SK-N-SH (cell line): Measurements from ENCODE around the gene ATP8B1. TPM values are rescaled to one million over a fixed set of nuclear protein-coding genes. Genes with fewer than 3 reads are reported as not detected.

Experiments used
- CTCF ChIA-PET: fragments of 300-600, 350-600 bp; formaldehyde crosslinking; extraction: SDS; loops from one replicate; lab custom pipeline; 2021; lab: Yijun Ruan, JAX
- POLR2A ChIA-PET: fragments of 350-600 bp; sonication (Branson Sonifier 250); formaldehyde crosslinking; extraction: SDS; loops from one replicate; lab custom pipeline; 2020; ENCODE audit warnings: antibody characterized with exemption, inconsistent platforms; lab: Yijun Ruan, JAX
- DNase-seq: peaks from one replicate; pipeline ENCODE4 v3.0.0; 2012
- H2AFZ ChIP-seq: fragments of 200-600 bp; sonication (generic); 2 replicates; pipeline ENCODE4 v1.8.1; 2016; ENCODE audit warnings: antibody characterized with exemption, mild to moderate bottlenecking, low read depth
- H3F3A ChIP-seq: fragments of 200-600 bp; sonication (generic); replicated peaks from 2 replicates; pipeline ENCODE3; 2016; ENCODE audit warnings: antibody characterized with exemption, mild to moderate bottlenecking; ENCODE audit not compliant: insufficient read depth
- H3K27ac ChIP-seq, 2 experiments: fragments of 200-500 bp in 1 of 2; fragments of 200-600 bp in 1 of 2; sonication (Bioruptor generic) in 1 of 2; sonication (generic), shearing (Covaris generic) in 1 of 2; 2 replicates each; pipeline versions ENCODE4 v1.5.1 to v1.6.1; 2014 to 2016; ENCODE audit warnings: low read depth in 2 of 2, inconsistent platforms in 1 of 2, low read length in 1 of 2, mild to moderate bottlenecking in 1 of 2, mixed read lengths in 1 of 2
- H3K27me3 ChIP-seq: fragments of 200-600 bp; sonication (generic), shearing (Covaris generic); 2 replicates; pipeline ENCODE4 v1.6.1; 2016; ENCODE audit warnings: mixed run types; ENCODE audit not compliant: insufficient read depth
- H3K36me3 ChIP-seq, 2 experiments: fragments of 200-500 bp in 1 of 2; fragments of 200-600 bp in 1 of 2; sonication (Bioruptor generic) in 1 of 2; sonication (generic) in 1 of 2; replicated peaks in 1 of 2; 2 replicates each; pipeline versions ENCODE3 to v1.5.1; 2014 to 2016; ENCODE audit warnings: low read length in 1 of 2, mild to moderate bottlenecking in 1 of 2; ENCODE audit not compliant: insufficient read depth in 2 of 2, control insufficient read depth in 1 of 2
- H3K4me1 ChIP-seq, 2 experiments: fragments of 200-500 bp in 1 of 2; fragments of 200-600 bp in 1 of 2; sonication (Bioruptor generic) in 1 of 2; sonication (generic), shearing (Covaris generic) in 1 of 2; 2 replicates each; pipeline versions ENCODE4 v1.5.1 to v1.6.1; 2014 to 2016; ENCODE audit warnings: low read depth in 1 of 2, low read length in 1 of 2, mixed run types in 1 of 2; ENCODE audit not compliant: insufficient read depth in 2 of 2, control insufficient read depth in 1 of 2
- H3K4me2 ChIP-seq: fragments of 200-600 bp; sonication (generic), shearing (Covaris generic); 2 replicates; pipeline ENCODE4 v1.6.1; 2017; ENCODE audit warnings: mixed run types
- H3K4me3 ChIP-seq, 2 experiments: fragments of 200-500 bp in 1 of 2; fragments of 200-600 bp in 1 of 2; sonication (Bioruptor generic) in 1 of 2; sonication (generic), shearing (Covaris generic) in 1 of 2; 2 replicates each; pipeline versions ENCODE4 v1.5.1 to v1.8.1; 2014 to 2016; ENCODE audit warnings: low read depth in 2 of 2, inconsistent platforms in 1 of 2, low read length in 1 of 2, mild to moderate bottlenecking in 1 of 2, mixed read lengths in 1 of 2, moderate library complexity in 1 of 2
- H3K79me2 ChIP-seq: fragments of 200-600 bp; sonication (generic); 2 replicates; pipeline ENCODE4 v1.8.1; 2017; ENCODE audit warnings: mild to moderate bottlenecking; ENCODE audit not compliant: insufficient read depth
- H3K9ac ChIP-seq: fragments of 200-600 bp; sonication (generic); 2 replicates; pipeline ENCODE4 v1.6.1; 2017; ENCODE audit warnings: mixed run types
- H3K9me2 ChIP-seq: fragments of 200-600 bp; sonication (generic); 2 replicates; pipeline ENCODE4 v1.6.1; 2017; ENCODE audit warnings: mixed run types
- H3K9me3 ChIP-seq: fragments of 200-600 bp; sonication (generic); 2 replicates; pipeline ENCODE4 v1.6.1; 2017; ENCODE audit warnings: mixed run types, mild to moderate bottlenecking, moderate library complexity
- H4K20me1 ChIP-seq: fragments of 200-600 bp; sonication (generic); 2 replicates; pipeline ENCODE4 v1.6.1; 2017; ENCODE audit warnings: mild to moderate bottlenecking, mixed run types; ENCODE audit not compliant: insufficient read depth
- FOXJ3 ChIP-seq: sonication (generic); formaldehyde crosslinking; IDR thresholded peaks from 2 replicates; pipeline ENCODE4 v1.5.1; 2020; ENCODE audit warnings: mild to moderate bottlenecking, missing genetic modification reagents
- GATA2 ChIP-seq: sonication (generic); formaldehyde crosslinking; IDR thresholded peaks from 2 replicates; pipeline ENCODE4 v1.5.0; 2020; ENCODE audit warnings: mild to moderate bottlenecking, missing genetic modification reagents
- MEF2A ChIP-seq: IDR thresholded peaks from 2 replicates; pipeline ENCODE4 v1.4.0; 2012; ENCODE audit warnings: low read depth, borderline replicate concordance
- NFIC ChIP-seq: IDR thresholded peaks from 2 replicates; pipeline ENCODE4 v1.4.0; 2012; ENCODE audit warnings: borderline replicate concordance
- POLR2AphosphoS5 ChIP-seq: IDR thresholded peaks from 2 replicates; pipeline ENCODE4 v1.6.1; 2012; ENCODE audit warnings: low read depth, low read length
- RFX5 ChIP-seq: IDR thresholded peaks from 2 replicates; pipeline ENCODE4 v1.6.1; 2012; ENCODE audit warnings: mild to moderate bottlenecking, improper control_type of control experiment, low read length
- SIN3A ChIP-seq: IDR thresholded peaks from 2 replicates; pipeline ENCODE4 v1.6.1; 2012; ENCODE audit warnings: low read depth, mild to moderate bottlenecking, low read length, moderate library complexity, borderline replicate concordance
- SMC3 ChIP-seq: IDR thresholded peaks from 2 replicates; pipeline ENCODE4 v1.6.1; 2012; ENCODE audit warnings: low read depth, low read length, improper control_type of control experiment
- TCF12 ChIP-seq: IDR thresholded peaks from 2 replicates; pipeline ENCODE4 v1.4.0; 2012
- WGBS: methylation state at CpG from one replicate; pipeline ENCODE4 v1.1.6; 2017; ENCODE audit warnings: low lambda C conversion rate; 5-methylcytosine and 5-hydroxymethylcytosine counted together
- polyA plus RNA-seq, 3 experiments: library from polyadenylated mRNA; depleted of rRNA; stranded (reverse); fragments of >200 nt; gene quantifications; 2 replicates each; pipeline ENCODE4 v1.2.3, GENCODE V29; 2012
- TF ChIP-seq, protein P1 (sequence below): fragments of 150-350 bp; IDR thresholded peaks from 2 replicates; pipeline ENCODE4 v1.6.1; 2017; ENCODE audit warnings: antibody characterized with exemption, low read length, low read depth, borderline replicate concordance
- TF ChIP-seq, protein P2 (sequence below): fragments of 200-600 bp; sonication (generic); IDR thresholded peaks from 2 replicates; pipeline ENCODE4 v1.6.1; 2017; ENCODE audit warnings: antibody characterized with exemption, mild to moderate bottlenecking, moderate library complexity
- TF ChIP-seq, protein P3 (sequence below): IDR thresholded peaks from 2 replicates; pipeline ENCODE4 v1.4.0; 2012; ENCODE audit warnings: low read depth, borderline replicate concordance

The ATP8B1 gene
- polyA plus RNA-seq, 1 of the 3 experiments (the other 2 are of a cell fraction), result 43.8 TPM

DNA sequence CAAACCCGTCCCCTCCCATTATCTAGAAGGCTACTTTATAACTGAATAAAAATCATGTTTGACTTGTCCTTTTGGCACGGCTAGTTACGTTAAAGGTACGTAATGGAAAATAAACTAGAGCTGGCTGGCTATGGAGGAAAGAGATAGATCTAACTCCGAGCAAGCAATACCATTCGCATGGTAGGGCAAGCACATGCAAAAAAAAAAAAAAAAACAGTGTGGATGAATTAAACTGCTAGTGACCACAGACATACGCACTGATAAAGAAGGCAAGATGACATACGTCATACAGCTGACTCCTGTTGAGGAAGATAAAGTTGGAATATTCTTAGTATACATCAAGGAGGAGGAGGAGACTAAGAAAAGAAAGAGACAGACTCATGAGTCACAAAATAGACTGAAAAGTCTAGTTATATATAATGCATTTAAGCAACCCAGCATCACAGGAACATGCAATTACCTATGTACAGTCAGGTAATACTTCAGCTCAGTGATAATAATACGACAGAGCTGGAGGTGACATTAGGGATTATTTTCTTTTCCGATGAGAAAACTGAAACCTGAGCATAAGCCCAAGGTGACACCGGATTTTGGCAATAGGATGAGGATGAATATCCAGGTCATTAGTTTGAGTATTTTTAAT, 143.5 kb downstream of the ATP8B1 start:
- H3K9me3 ChIP-seq, result no peaks in the 10 kb centered on the region; the same call in 1 of the 2 replicates
- no peak for TF ChIP-seq SIN3A
- TF ChIP-seq MEF2A, result no peak
- no peak for TF ChIP-seq TCF12
- no peak for TF ChIP-seq SMC3
- no peak for TF ChIP-seq RFX5
- WGBS, result 95% methylated on average over 11 of the region's 11 CpGs
- H3K4me2 ChIP-seq, result no peak overlapping the region
- H3K9me2 ChIP-seq, result no peaks in the 10 kb centered on the region
- no peaks in the 10 kb centered on the region for H3K4me1 ChIP-seq
- no peak overlapping the region for H3K27ac ChIP-seq
- no peaks in the 10 kb centered on the region for H3K27me3 ChIP-seq
- H3F3A ChIP-seq, result peaks cover 26% of the 10 kb centered on the region
- POLR2A ChIA-PET, result interaction anchor here (0.7 kb wide), 1 partner anchor 465 kb away, joined by 4 read pairs; no protein-coding TSS in a partner anchor
- H3K9ac ChIP-seq, result no peak overlapping the region
- CTCF ChIA-PET, result interaction anchor here (1.0 kb wide), 1 partner anchor 54 kb away, joined by 4 read pairs; no protein-coding TSS in a partner anchor
- H3K79me2 ChIP-seq, result peaks cover 94% of the 10 kb centered on the region
- DNase-seq, result no peak
- H3K36me3 ChIP-seq, result peaks cover 36 to 94% of the 10 kb centered on the region in 2 experiments
- no peak overlapping the region for H2AFZ ChIP-seq
- H3K4me3 ChIP-seq, result no peak overlapping the region
- peaks cover 3% of the 10 kb centered on the region; the same call in 1 of the 2 replicates for H4K20me1 ChIP-seq

DNA sequence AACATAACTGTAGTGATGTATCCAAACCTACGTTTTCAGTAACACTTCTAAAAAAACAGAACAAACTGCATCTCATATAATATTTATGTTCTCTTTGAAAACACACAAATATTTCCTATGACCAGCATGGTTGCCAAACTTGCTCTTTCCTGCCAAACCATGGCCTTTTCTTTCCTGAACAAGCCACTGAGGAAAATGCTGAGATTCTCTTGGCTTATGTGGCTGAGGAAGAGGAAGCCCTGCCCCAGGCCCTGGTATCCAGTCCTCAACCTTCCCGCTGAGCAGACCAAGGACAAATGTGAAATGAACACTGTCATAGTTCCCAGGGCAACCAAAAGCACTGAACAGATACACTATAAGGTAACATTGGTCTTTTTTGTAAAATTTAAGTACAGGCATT, 145.6 kb downstream of the ATP8B1 start:
- H3K79me2 ChIP-seq, result peaks cover 91% of the 10 kb centered on the region
- no peaks in the 10 kb centered on the region for H3K4me1 ChIP-seq
- no peak overlapping the region for H3K27ac ChIP-seq
- H3K4me2 ChIP-seq, result no peak overlapping the region
- DNase-seq, result no peak
- ChIA-PET POLR2A (no interaction called here), CTCF (no interaction called here)
- H3K9me2 ChIP-seq, result no peaks in the 10 kb centered on the region
- H3K4me3 ChIP-seq, result no peak overlapping the region
- H3F3A ChIP-seq, result peaks cover 28% of the 10 kb centered on the region
- no peak overlapping the region for H3K9ac ChIP-seq
- 93% methylated on average over 2 of the region's 2 CpGs for WGBS
- peaks cover 3% of the 10 kb centered on the region; the same call in 1 of the 2 replicates for H4K20me1 ChIP-seq
- H2AFZ ChIP-seq, result no peak overlapping the region
- no peak for TF ChIP-seq POLR2AphosphoS5
- no peak for TF ChIP-seq MEF2A
- TF ChIP-seq, protein P1, sequence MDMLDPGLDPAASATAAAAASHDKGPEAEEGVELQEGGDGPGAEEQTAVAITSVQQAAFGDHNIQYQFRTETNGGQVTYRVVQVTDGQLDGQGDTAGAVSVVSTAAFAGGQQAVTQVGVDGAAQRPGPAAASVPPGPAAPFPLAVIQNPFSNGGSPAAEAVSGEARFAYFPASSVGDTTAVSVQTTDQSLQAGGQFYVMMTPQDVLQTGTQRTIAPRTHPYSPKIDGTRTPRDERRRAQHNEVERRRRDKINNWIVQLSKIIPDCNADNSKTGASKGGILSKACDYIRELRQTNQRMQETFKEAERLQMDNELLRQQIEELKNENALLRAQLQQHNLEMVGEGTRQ, result no peak
- no peak for TF ChIP-seq GATA2 (CRISPR knock-in tag)
- no peaks in the 10 kb centered on the region for H3K27me3 ChIP-seq
- H3K36me3 ChIP-seq, result peaks cover 35 to 92% of the 10 kb centered on the region in 2 experiments
- no peaks in the 10 kb centered on the region; the same call in 1 of the 2 replicates for H3K9me3 ChIP-seq

DNA sequence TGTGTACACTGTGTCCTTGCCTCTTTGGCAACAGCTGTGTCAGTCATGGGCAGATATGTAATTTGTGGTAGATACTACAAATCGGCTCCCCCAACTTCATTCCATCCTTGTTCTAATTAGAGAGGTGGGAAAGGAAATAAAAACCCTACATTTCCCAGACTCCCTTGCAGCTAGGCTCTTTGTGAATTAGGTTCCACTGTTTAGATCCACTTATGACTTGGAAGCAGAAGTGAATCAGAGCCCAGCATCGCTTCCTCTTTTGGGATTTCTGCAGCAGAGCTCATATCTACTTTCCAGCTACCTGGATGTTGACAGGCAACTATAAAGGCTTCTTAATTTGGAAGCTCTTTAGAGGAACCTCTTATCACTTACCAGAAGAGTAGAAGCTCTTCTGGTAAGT, 147.4 kb downstream of the ATP8B1 start:
- H3K4me2 ChIP-seq, result no peak overlapping the region
- H4K20me1 ChIP-seq, result peaks cover 3% of the 10 kb centered on the region; the same call in 1 of the 2 replicates
- peaks cover 37% of the 10 kb centered on the region for H3F3A ChIP-seq
- H3K9me3 ChIP-seq, result no peaks in the 10 kb centered on the region; the same call in 1 of the 2 replicates
- H3K27me3 ChIP-seq, result no peaks in the 10 kb centered on the region
- H3K9ac ChIP-seq, result no peak overlapping the region
- TF ChIP-seq, protein P2, sequence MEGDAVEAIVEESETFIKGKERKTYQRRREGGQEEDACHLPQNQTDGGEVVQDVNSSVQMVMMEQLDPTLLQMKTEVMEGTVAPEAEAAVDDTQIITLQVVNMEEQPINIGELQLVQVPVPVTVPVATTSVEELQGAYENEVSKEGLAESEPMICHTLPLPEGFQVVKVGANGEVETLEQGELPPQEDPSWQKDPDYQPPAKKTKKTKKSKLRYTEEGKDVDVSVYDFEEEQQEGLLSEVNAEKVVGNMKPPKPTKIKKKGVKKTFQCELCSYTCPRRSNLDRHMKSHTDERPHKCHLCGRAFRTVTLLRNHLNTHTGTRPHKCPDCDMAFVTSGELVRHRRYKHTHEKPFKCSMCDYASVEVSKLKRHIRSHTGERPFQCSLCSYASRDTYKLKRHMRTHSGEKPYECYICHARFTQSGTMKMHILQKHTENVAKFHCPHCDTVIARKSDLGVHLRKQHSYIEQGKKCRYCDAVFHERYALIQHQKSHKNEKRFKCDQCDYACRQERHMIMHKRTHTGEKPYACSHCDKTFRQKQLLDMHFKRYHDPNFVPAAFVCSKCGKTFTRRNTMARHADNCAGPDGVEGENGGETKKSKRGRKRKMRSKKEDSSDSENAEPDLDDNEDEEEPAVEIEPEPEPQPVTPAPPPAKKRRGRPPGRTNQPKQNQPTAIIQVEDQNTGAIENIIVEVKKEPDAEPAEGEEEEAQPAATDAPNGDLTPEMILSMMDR, result no peak
- TF ChIP-seq, protein P3, sequence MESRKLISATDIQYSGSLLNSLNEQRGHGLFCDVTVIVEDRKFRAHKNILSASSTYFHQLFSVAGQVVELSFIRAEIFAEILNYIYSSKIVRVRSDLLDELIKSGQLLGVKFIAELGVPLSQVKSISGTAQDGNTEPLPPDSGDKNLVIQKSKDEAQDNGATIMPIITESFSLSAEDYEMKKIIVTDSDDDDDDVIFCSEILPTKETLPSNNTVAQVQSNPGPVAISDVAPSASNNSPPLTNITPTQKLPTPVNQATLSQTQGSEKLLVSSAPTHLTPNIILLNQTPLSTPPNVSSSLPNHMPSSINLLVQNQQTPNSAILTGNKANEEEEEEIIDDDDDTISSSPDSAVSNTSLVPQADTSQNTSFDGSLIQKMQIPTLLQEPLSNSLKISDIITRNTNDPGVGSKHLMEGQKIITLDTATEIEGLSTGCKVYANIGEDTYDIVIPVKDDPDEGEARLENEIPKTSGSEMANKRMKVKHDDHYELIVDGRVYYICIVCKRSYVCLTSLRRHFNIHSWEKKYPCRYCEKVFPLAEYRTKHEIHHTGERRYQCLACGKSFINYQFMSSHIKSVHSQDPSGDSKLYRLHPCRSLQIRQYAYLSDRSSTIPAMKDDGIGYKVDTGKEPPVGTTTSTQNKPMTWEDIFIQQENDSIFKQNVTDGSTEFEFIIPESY, result no peak
- TF ChIP-seq NFIC (no peak), FOXJ3 (no peak)
- no peaks in the 10 kb centered on the region for H3K9me2 ChIP-seq
- POLR2A ChIA-PET, result interaction anchor here (0.5 kb wide), 1 partner anchor 25 kb away, joined by 3 read pairs; no protein-coding TSS in a partner anchor
- no peak for DNase-seq
- CTCF ChIA-PET, result interaction anchor here (1.0 to 1.7 kb wide), 2 partner anchors 10 to 388 kb away, joined by 3 to 4 read pairs; partner anchors contain the start of gene NEDD4L
- WGBS, result 69% methylated on average over 2 of the region's 2 CpGs
- H3K4me3 ChIP-seq, result no peak overlapping the region
- H3K4me1 ChIP-seq, result no peaks in the 10 kb centered on the region
- H3K36me3 ChIP-seq, result peaks cover 31 to 96% of the 10 kb centered on the region in 2 experiments
- no peak overlapping the region for H2AFZ ChIP-seq
- no peak overlapping the region for H3K27ac ChIP-seq
- peaks cover 93% of the 10 kb centered on the region for H3K79me2 ChIP-seq
